ENCODE measurements around the gene UPP2. TPM values are rescaled to one million over a fixed set of nuclear protein-coding genes. Genes with fewer than 3 reads are reported as not detected.

Gene UPP2
- total RNA-seq, 1 donor from 2014 or later: not detected

DNA sequence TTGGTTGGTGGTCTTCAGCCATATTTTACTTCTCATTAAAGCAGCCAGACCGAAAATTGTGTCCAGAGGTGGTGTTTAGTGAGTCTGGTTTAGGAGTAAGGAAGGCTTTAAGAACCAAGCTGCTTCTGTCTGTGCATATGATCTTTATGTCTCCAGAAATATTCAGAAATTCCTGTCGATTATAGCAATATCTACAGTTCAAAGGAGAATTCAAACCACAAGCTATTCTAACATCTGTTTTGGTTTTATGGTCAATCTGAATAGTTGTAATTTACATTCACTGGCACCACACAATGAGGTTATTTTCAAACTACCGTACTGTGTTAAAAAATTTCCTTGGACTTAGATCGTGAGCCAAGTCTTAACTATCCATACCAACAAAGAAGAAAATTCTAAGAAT, 11.3 kb downstream of the UPP2 start:
- no peak for DNase-seq (ENCODE audit: low spot score in 2 of 2, unreplicated experiment in 2 of 2)
- Mint-ChIP-seq H3K4me3 (no peak overlapping the region), H3K4me1 (peaks cover 3% of the 10 kb centered on the region), H3K9me3 (peaks cover 2% of the 10 kb centered on the region), H3K27ac (no peak overlapping the region), H3K27me3 (ENCODE audit: low read depth) (peaks cover 4% of the 10 kb centered on the region), H3K36me3 (no peaks in the 10 kb centered on the region)
- TF ChIP-seq, protein P1, sequence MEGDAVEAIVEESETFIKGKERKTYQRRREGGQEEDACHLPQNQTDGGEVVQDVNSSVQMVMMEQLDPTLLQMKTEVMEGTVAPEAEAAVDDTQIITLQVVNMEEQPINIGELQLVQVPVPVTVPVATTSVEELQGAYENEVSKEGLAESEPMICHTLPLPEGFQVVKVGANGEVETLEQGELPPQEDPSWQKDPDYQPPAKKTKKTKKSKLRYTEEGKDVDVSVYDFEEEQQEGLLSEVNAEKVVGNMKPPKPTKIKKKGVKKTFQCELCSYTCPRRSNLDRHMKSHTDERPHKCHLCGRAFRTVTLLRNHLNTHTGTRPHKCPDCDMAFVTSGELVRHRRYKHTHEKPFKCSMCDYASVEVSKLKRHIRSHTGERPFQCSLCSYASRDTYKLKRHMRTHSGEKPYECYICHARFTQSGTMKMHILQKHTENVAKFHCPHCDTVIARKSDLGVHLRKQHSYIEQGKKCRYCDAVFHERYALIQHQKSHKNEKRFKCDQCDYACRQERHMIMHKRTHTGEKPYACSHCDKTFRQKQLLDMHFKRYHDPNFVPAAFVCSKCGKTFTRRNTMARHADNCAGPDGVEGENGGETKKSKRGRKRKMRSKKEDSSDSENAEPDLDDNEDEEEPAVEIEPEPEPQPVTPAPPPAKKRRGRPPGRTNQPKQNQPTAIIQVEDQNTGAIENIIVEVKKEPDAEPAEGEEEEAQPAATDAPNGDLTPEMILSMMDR (IDR thresholded peaks at IDR 0.05; ENCODE audit: unreplicated experiment): no peak

- no peak overlapping the region for H3K4me3 Mint-ChIP-seq
- no peak overlapping the region for H3K27ac Mint-ChIP-seq
- peaks cover 3% of the 10 kb centered on the region for H3K4me1 Mint-ChIP-seq
- DNase-seq (ENCODE audit: low spot score in 2 of 2, unreplicated experiment in 2 of 2): no peak
- TF ChIP-seq, protein P1 (IDR thresholded peaks at IDR 0.05; ENCODE audit: unreplicated experiment): no peak
- peaks cover 2% of the 10 kb centered on the region for H3K9me3 Mint-ChIP-seq
- peaks cover 3% of the 10 kb centered on the region for H3K27me3 Mint-ChIP-seq (ENCODE audit: low read depth)
- H3K36me3 Mint-ChIP-seq: no peaks in the 10 kb centered on the region
Observed at GRCh38 chr2:158113741-158114295, 12.1 kb downstream of the UPP2 start.

GRCh38 chr2:158114516-158114915, 12.8 kb downstream of the UPP2 start:
- H3K4me3 Mint-ChIP-seq: no peak overlapping the region
- H3K27me3 Mint-ChIP-seq (ENCODE audit: low read depth): peaks cover 3% of the 10 kb centered on the region
- H3K9me3 Mint-ChIP-seq: peaks cover 2% of the 10 kb centered on the region
- TF ChIP-seq, protein P1 (IDR thresholded peaks at IDR 0.05; ENCODE audit: unreplicated experiment): no peak
- DNase-seq (ENCODE audit: low spot score in 2 of 2, unreplicated experiment in 2 of 2): no peak
- no peak overlapping the region for H3K27ac Mint-ChIP-seq
- peaks cover 3% of the 10 kb centered on the region for H3K4me1 Mint-ChIP-seq
- no peaks in the 10 kb centered on the region for H3K36me3 Mint-ChIP-seq

DNA sequence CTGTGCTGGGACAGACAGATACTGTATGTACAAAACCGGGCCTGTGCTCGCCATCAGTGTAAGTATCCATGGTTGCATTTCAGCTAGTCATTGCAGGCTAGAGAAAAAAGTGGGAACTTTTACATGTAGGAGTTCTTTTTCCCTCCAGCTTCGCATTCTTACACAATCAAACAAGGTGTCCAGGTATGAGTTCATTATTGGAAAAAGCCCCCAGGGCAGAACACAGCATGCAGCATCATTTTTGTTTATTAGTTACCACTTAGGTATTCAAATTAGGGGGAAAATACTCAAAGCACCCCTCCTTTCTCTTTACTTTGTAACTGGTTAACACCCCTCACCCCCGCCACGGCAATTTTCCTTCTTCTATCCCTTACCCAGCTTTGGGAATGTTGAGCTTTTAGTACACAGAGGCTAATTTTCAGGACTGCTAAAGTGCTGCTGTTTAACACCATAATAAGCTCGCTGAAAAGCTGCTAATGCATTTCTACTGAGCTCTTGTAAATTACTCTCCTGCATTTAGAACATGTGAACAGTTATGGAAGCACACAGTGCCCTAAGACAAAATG, 13.6 kb downstream of the UPP2 start:
- Mint-ChIP-seq H3K36me3 (no peaks in the 10 kb centered on the region), H3K27ac (no peak overlapping the region), H3K4me1 (peaks cover 3% of the 10 kb centered on the region), H3K27me3 (ENCODE audit: low read depth) (peaks cover under 1% of the 10 kb centered on the region), H3K4me3 (no peak overlapping the region), H3K9me3 (peaks cover 2% of the 10 kb centered on the region)
- DNase-seq (ENCODE audit: low spot score in 2 of 2, unreplicated experiment in 2 of 2): no peak
- TF ChIP-seq, protein P1 (IDR thresholded peaks at IDR 0.05; ENCODE audit: unreplicated experiment): no peak

DNA sequence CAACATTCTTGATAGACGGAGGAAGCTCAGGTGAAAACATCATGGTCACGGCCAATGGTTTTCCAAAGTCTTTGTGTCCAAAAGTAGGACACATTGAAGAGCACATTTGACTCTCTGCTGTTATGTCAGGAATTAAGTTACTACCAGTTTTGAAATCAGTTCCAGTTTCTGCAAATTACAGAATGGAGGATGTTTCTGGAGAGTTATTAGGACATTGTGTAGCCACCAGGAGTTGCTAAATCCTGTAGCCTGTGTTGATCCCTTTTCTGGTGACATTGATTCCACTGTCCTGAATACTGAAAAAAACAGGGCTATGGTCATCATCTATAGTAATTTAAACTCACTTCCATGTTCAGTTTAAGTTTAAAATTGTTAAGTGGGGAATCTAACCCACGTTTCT, 15.3 kb downstream of the UPP2 start:
- TF ChIP-seq, protein P1 (IDR thresholded peaks at IDR 0.05; ENCODE audit: unreplicated experiment): no peak
- Mint-ChIP-seq H3K27ac (no peak overlapping the region), H3K36me3 (no peaks in the 10 kb centered on the region), H3K4me1 (peaks cover 3% of the 10 kb centered on the region), H3K9me3 (peaks cover 2% of the 10 kb centered on the region), H3K4me3 (no peak overlapping the region), H3K27me3 (ENCODE audit: low read depth) (peaks cover 3% of the 10 kb centered on the region)
- DNase-seq (ENCODE audit: low spot score in 2 of 2, unreplicated experiment in 2 of 2): no peak
